Liver (tissue), 3 donors: ENCODE measurements around the gene CELSR1.

Experiments used
- EGR1 ChIP-seq, 2 donors: IDR thresholded peaks; 2 replicates each; pipeline ENCODE4 v1.6.1; 2016 to 2018; ENCODE audit warnings: antibody characterized with exemption in 2 of 2, low read depth in 2 of 2
- GABPA ChIP-seq, 2 donors: IDR thresholded peaks in 1 of 2; conservative IDR thresholded peaks in 1 of 2; 2 replicates each; pipeline ENCODE4 v1.6.1; 2016; ENCODE audit warnings: antibody characterized with exemption in 2 of 2, mild to moderate bottlenecking in 1 of 2, moderate library complexity in 1 of 2
- HNF4G ChIP-seq: IDR thresholded peaks from 2 replicates; pipeline ENCODE4 v1.6.1; 2016; ENCODE audit warnings: antibody characterized with exemption
- JUND ChIP-seq, 2 donors: IDR thresholded peaks; 2 replicates each; pipeline ENCODE4 v1.6.1; 2016; ENCODE audit warnings: antibody characterized with exemption in 2 of 2
- NR2F2 ChIP-seq: IDR thresholded peaks from 2 replicates; pipeline ENCODE4 v1.6.1; 2016; ENCODE audit warnings: antibody characterized with exemption
- RAD21 ChIP-seq, 2 donors: IDR thresholded peaks; 2 replicates each; pipeline ENCODE4 v1.6.1; 2016; ENCODE audit warnings: antibody characterized with exemption in 2 of 2, mild to moderate bottlenecking in 2 of 2
- SP1 ChIP-seq: IDR thresholded peaks from 2 replicates; pipeline ENCODE4 v1.6.1; 2018; ENCODE audit warnings: antibody characterized with exemption, mild to moderate bottlenecking
- TAF1 ChIP-seq: conservative IDR thresholded peaks from 2 replicates; pipeline ENCODE4 v1.6.1; 2016; ENCODE audit warnings: antibody characterized with exemption, mild to moderate bottlenecking
- YY1 ChIP-seq: IDR thresholded peaks from 2 replicates; pipeline ENCODE4 v1.6.1; 2016; ENCODE audit warnings: antibody characterized with exemption, mild to moderate bottlenecking
- TF ChIP-seq, protein P1 (sequence below): fragments of 150-350 bp; IDR thresholded peaks from 2 replicates; pipeline ENCODE4 v1.5.1; 2017; ENCODE audit warnings: improper control_type of control experiment, low read depth, low read length; ENCODE audit not compliant: missing input control
- TF ChIP-seq, protein P2 (sequence below): IDR thresholded peaks from 2 replicates; pipeline ENCODE4 v1.6.1; 2016; ENCODE audit warnings: antibody characterized with exemption, mild to moderate bottlenecking
- TF ChIP-seq, protein P3 (sequence below): IDR thresholded peaks from 2 replicates; pipeline ENCODE4 v1.6.1; 2016; ENCODE audit warnings: antibody characterized with exemption
- TF ChIP-seq, protein P4 (sequence below): IDR thresholded peaks from 2 replicates; pipeline ENCODE4 v1.6.1; 2016; ENCODE audit warnings: antibody characterized with exemption
- TF ChIP-seq, protein P5 (sequence below): IDR thresholded peaks from 2 replicates; pipeline ENCODE4 v1.6.1; 2016; ENCODE audit warnings: antibody characterized with exemption
- donor health status: healthy.
- donor health status: healthy.

DNA sequence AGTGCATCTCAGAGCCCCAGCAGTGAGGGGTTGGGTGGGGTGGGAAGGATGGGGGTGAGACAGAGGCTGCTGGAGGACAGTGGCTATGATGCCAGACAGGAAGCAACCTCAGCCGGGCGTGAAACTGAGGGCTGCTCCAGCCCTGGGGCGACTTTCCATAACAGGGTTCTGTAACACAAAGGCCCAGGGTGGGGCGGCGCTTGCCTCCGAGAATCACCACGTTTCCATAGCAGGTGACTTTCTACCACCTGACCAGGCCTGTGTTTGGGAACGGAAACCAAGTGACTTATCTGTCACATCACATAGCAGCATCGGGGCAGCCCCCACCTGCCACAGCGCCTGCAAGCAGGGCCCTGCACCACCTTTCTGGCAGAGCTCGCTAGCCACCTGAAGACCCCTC, 116.2 kb downstream of the CELSR1 start:
- TF ChIP-seq, protein P1, sequence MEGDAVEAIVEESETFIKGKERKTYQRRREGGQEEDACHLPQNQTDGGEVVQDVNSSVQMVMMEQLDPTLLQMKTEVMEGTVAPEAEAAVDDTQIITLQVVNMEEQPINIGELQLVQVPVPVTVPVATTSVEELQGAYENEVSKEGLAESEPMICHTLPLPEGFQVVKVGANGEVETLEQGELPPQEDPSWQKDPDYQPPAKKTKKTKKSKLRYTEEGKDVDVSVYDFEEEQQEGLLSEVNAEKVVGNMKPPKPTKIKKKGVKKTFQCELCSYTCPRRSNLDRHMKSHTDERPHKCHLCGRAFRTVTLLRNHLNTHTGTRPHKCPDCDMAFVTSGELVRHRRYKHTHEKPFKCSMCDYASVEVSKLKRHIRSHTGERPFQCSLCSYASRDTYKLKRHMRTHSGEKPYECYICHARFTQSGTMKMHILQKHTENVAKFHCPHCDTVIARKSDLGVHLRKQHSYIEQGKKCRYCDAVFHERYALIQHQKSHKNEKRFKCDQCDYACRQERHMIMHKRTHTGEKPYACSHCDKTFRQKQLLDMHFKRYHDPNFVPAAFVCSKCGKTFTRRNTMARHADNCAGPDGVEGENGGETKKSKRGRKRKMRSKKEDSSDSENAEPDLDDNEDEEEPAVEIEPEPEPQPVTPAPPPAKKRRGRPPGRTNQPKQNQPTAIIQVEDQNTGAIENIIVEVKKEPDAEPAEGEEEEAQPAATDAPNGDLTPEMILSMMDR = no peak
- TF ChIP-seq EGR1 (IDR thresholded peaks at IDR 0.05; ENCODE audit: low read depth in 2 of 2) = no peak
- no peak for TF ChIP-seq TAF1
- TF ChIP-seq, protein P2, sequence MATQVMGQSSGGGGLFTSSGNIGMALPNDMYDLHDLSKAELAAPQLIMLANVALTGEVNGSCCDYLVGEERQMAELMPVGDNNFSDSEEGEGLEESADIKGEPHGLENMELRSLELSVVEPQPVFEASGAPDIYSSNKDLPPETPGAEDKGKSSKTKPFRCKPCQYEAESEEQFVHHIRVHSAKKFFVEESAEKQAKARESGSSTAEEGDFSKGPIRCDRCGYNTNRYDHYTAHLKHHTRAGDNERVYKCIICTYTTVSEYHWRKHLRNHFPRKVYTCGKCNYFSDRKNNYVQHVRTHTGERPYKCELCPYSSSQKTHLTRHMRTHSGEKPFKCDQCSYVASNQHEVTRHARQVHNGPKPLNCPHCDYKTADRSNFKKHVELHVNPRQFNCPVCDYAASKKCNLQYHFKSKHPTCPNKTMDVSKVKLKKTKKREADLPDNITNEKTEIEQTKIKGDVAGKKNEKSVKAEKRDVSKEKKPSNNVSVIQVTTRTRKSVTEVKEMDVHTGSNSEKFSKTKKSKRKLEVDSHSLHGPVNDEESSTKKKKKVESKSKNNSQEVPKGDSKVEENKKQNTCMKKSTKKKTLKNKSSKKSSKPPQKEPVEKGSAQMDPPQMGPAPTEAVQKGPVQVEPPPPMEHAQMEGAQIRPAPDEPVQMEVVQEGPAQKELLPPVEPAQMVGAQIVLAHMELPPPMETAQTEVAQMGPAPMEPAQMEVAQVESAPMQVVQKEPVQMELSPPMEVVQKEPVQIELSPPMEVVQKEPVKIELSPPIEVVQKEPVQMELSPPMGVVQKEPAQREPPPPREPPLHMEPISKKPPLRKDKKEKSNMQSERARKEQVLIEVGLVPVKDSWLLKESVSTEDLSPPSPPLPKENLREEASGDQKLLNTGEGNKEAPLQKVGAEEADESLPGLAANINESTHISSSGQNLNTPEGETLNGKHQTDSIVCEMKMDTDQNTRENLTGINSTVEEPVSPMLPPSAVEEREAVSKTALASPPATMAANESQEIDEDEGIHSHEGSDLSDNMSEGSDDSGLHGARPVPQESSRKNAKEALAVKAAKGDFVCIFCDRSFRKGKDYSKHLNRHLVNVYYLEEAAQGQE = no peak
- TF ChIP-seq, protein P3, sequence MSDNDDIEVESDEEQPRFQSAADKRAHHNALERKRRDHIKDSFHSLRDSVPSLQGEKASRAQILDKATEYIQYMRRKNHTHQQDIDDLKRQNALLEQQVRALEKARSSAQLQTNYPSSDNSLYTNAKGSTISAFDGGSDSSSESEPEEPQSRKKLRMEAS = no peak
- TF ChIP-seq NR2F2 = no peak
- no peak for TF ChIP-seq RAD21 (IDR thresholded peaks at IDR 0.05)
- TF ChIP-seq YY1 = no peak
- no peak for TF ChIP-seq HNF4G
- TF ChIP-seq GABPA (IDR thresholded peaks at IDR 0.05 in 1 of 2, conservative IDR thresholded peaks at IDR 0.05 in 1 of 2) = no peak
- TF ChIP-seq, protein P4, sequence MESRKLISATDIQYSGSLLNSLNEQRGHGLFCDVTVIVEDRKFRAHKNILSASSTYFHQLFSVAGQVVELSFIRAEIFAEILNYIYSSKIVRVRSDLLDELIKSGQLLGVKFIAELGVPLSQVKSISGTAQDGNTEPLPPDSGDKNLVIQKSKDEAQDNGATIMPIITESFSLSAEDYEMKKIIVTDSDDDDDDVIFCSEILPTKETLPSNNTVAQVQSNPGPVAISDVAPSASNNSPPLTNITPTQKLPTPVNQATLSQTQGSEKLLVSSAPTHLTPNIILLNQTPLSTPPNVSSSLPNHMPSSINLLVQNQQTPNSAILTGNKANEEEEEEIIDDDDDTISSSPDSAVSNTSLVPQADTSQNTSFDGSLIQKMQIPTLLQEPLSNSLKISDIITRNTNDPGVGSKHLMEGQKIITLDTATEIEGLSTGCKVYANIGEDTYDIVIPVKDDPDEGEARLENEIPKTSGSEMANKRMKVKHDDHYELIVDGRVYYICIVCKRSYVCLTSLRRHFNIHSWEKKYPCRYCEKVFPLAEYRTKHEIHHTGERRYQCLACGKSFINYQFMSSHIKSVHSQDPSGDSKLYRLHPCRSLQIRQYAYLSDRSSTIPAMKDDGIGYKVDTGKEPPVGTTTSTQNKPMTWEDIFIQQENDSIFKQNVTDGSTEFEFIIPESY = no peak
- TF ChIP-seq, protein P5, sequence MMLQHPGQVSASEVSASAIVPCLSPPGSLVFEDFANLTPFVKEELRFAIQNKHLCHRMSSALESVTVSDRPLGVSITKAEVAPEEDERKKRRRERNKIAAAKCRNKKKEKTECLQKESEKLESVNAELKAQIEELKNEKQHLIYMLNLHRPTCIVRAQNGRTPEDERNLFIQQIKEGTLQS = no peak
- no peak for TF ChIP-seq JUND (IDR thresholded peaks at IDR 0.05)
- TF ChIP-seq SP1 = no peak
